K562 treated with DMSO at 1 percent for 48 hours (cell line): Measurements from ENCODE around the gene ST6GALNAC2. TPM values are rescaled to one million over a fixed set of nuclear protein-coding genes. Genes with fewer than 3 reads are reported as not detected.

Experiments used
- total RNA-seq: library from RNA; unstranded; fragments of 300-600 nt; gene quantifications from 2 replicates; pipeline ENCODE4 v1.2.3, GENCODE V29; 2022; ENCODE audit warnings: low replicate concordance; ENCODE audit errors: extremely low read depth

Gene ST6GALNAC2
- total RNA-seq: not detected in 2 replicates

DNA sequence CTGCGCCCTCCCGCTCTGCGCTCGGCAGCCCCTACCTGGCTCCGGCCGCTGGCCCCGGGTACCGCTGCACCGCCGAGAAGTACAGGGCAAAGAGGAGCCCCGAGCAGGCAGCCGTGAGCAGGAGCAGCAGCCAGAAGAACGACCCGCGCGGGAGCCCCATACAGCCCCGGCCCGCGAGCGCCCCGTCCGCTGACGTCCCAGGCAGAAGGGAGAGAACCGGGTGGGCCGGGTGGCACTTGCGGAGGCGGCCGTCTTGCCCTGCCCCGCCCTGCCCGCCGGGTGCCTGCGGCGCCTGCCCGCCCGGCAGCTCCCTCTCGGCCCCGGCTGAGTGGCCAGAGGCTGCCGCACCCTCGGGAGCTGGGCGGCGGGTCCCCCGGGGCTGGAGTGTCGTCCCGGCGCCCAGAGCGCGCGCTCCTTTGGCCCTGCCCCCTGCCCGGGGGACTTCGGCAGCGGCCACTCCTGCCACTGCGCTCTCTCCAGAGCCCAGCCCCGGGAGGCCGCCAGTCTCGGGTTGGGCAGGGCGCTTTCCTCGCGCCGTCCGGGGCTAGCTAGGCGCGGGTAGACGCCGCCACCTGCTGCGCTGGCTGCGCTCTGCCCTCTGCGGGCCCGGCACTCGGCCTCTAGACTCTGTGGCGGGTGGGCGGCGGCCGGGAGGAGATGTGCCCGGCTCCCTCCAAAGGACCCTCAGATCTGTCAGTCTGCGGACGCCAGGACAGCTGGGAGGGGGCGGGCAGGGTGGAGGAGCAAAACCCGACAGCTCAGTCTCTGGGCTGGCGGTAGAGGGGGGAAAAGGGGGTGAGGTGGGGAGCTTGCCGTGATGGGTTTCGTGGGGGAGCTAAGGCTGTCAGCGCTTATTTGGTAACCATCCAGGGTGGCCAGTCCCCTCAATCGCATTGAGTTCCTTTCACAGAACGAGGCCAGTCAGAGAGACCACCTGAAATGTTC, at the start of gene ST6GALNAC2:
Gene ST6GALNAC2, minus strand, starts transcription at position 212 of the 945 bp plus-strand sequence. Its CDS starts 52 bp downstream, at position 160.

DNA sequence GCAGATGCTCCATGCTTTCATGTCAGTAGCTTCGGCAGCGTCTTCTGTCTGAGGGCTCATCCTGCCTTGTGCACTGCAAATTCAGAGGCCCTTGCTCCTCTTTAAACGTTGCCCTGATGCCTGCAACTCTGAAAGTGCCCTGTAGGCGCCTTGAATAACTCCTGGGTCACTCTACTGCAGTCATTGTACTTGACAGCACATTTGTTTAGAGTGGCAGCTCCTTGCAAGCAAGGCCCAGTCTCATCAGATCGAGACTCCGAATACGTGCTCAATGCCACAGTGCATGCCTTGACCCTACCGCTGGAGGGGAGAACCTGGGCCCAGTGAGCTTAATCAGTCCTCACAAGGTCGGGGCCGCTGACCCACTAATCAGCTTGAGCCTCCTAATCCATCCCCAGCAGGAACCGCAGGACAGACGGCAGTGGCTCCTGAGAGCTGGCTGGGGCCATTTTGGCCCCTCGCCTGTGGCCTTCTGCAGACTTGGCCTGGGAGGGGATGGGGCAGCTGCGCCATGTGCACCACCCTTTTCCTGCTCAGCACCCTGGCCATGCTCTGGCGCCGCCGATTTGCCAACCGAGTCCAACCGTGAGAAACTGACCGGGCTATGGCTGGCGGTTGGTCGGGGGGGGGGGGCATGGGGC, 45.9 kb downstream of the ST6GALNAC2 start, which contains the start of gene PRCD:
Gene PRCD, plus strand, starts transcription at position 414 of the 641 bp plus-strand sequence. Its CDS starts 98 bp downstream, at position 512.

DNA sequence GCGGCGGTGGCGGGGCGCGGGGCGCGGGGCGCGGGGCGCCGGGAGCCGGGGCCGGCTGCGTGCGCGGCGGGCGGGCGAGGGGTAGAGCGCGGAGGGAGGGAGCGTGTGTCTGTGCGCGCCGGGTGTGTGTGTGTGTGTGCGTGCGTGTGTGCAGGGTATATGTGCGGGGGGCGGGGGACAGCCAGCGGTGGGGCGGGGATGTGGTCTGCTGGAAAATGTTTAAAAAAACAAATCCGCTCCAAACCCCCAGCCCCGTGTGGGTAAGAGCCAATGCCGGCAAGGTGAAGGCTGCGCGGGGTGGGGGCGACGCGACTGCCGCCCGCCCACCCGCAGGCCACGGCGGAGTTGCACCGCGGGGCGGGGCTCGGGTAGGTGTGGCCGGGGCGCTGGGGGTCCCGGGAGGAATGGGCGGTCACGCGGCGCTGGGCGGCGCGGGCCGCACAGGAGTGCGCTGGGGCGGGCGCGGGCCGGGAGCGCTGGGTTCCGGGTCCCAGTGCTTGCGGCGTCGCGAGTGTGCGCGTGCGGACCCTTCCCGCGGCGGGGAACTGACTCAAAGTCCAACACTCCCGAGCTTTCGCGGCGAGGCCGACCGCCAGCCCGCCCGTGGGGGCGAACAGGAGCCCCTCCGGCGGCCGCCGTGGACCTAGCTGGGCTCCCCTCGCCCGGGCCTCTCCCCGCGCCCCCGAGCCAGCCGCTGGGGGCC, 47.9 kb downstream of the ST6GALNAC2 start, which contains the start of gene CYGB:
Gene CYGB, minus strand, starts transcription at position 132 of the 703 bp plus-strand sequence. CDS start 167 bp downstream, outside the sequence.

Other genes starting within 250 kb of the ST6GALNAC2 start
- gene PRPSAP1, start 231.9 kb downstream of the ST6GALNAC2 start, total RNA-seq: not detected in 2 replicates
- not detected in 2 replicates for gene SPHK1, start 201.3 kb downstream of the ST6GALNAC2 start, total RNA-seq
- gene UBE2O, start 132.7 kb downstream of the ST6GALNAC2 start, total RNA-seq: not detected in 2 replicates
- gene AANAT, start 118.3 kb downstream of the ST6GALNAC2 start, total RNA-seq: not detected in 2 replicates
- gene RHBDF2, start 84.4 kb downstream of the ST6GALNAC2 start, total RNA-seq: not detected in 2 replicates
- gene CYGB, start 48.2 kb downstream of the ST6GALNAC2 start, total RNA-seq: not detected in 2 replicates
- not detected in 2 replicates for gene PRCD, start 45.8 kb downstream of the ST6GALNAC2 start, total RNA-seq
- not detected in 2 replicates for gene ST6GALNAC1, start 57.9 kb upstream of the ST6GALNAC2 start, total RNA-seq
- not detected in 2 replicates for gene MXRA7, start 125.1 kb upstream of the ST6GALNAC2 start, total RNA-seq
- gene JMJD6, start 140.7 kb upstream of the ST6GALNAC2 start, total RNA-seq: not detected in 2 replicates
- gene METTL23, start 141.0 kb upstream of the ST6GALNAC2 start, total RNA-seq: not detected in 2 replicates
- gene SRSF2, start 151.5 kb upstream of the ST6GALNAC2 start, total RNA-seq: 1,547 TPM in 1 of 2 replicates, not detected in the other
- not detected in 2 replicates for gene MFSD11, start 152.3 kb upstream of the ST6GALNAC2 start, total RNA-seq